ENCODE results near the gene ACSL3.
"Not testable (repeated sequence)": the region's sequence is repeated elsewhere in the genome, so short reads cannot be mapped to it uniquely, and the experiment has no call there.

Gene ACSL3

DNA sequence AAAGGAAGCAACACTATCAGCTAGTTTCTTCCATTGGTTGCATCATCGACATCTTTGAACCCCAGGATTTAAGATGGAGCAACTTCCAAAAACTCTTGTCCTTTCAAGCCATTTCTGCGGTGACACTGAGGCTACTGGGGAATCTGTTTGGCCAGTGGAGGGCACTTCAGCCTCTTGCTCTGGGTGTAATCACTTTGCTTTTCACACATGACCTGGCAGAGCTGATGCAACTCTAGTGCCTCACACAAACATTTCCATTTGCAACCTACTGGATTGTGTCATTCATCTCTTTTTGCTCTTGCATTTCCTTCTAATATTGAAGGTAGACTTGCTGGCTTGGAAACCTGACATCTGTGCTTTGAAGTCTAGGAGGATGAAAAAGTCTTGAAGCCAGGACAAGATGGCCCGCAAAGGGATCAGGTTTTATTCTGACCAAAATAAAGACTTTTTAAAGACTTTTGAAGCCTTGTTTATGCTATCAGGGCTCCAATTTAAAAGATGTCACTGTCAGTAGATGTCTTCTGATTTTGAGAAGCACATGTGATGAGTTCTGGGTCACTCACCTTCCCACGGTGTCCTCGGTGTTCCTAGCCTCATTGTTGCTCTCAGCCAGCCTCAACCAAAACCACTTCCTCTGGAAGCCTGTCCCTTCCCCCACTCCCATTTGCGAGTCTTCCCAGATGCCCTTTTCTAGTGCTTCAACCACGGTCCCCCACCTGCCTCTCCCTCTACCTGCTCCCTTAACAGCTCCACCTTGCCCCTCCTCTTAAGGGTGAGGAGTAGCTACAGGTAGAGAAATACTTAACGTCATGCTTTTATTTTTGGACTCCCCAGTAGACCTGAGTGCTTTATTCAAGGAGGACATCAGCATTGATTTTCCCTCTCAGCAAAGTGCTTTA, 121.4 kb downstream of the ACSL3 start:
- peak; percentile 67 to 79 for DNase-seq

DNA sequence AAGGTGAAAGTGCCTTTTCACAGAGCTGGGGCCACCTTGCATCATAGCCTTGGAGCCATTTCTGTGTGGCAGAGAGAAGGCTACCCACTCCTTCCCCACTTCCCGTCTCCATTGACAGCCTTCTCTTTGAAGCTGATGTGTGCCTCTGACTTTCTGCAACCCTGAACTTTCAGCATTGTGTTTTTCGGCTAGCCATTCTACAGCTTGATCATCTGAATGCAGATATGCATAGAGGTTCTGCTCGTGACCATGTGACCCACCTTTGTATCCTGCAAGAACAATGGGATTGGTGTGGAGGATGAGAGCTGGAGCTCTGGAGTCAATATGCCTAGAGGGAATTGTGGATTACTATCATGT, 122.1 kb downstream of the ACSL3 start:
- no peak for DNase-seq

DNA sequence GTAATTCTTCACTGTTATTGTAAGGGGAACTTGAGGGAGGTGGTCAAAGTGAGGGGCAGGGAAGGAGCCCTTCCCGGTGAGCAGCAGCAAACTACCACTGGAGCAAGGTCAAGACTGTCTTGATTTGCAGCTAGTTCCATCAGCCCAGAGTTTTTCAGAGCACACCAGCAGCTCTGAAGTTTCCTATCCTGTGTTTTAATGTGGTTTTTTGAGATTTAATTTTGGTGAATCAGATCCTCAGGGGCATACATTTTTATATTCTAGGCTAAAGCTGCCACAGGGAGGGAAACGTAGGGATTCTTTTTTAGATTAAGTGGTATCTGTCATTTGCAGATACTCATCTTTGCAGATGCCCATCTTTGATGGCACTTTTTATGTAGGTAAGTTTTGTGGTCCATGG, 124.1 kb downstream of the ACSL3 start:
- DNase-seq, result no peak

DNA sequence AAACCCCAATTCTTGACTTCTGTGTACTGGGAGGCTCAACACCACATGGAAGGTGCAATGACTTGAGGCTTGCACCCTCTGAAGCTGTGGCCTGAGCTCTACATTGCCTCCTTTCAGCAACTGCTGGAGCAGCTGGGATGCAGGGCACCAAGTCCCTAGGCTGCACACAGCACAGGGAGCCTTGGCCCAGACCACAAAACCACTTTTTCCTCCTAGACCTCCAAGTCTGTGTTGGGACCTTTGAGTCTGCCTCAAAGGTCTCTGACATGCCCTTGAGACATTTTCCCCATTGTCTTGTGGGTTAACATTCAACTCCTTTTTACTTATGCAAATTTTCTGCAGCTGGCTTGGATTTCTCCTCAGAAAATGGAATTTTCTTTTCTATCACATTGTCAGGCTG, 128.6 kb downstream of the ACSL3 start:
- DNase-seq, result no peak

DNA sequence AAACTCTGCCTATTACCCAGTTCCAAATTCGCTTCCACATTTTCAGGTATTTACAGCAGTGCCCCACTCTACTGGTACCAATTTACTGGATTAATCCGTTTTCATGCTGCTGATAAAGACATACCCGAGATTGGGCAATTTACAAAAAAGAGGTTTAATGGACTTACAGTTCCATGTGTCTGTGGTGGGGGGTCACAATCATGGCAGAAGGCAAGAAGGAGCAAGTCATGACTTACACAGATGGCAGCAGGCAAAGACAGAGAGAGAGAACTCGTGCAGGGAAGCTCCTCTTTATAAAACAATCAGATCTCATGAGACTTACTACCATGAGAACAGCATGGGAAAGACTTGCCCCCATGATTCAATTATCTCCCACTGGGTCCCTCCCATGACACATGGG, 129.4 kb downstream of the ACSL3 start:
- DNase-seq, result not testable (repeated sequence)

DNA sequence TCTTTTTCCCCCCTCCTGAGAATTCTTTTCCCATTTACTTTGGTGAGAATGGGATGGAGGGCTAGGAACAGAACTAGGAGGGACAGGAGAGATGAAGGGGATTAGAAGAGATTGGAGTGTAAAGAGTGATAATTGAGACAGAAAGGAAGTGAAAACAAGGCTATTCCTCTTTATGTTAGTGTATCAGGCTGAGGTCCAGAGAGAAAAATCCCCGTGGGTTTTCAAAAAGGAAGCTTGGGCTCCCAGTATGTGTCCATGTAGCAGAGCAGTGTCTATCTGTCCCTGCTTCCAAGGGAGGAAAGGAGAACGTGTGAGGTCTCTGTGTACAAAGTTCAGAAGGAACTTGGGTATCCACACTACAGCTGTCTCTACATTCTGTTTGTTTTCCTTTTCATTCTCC, 131.3 kb downstream of the ACSL3 start:
- DNase-seq, result peak; percentile 70 to 78

Data from inflammatory macrophage treated with lipopolysaccharide for 1 hour (primary cell).